OCI-LY3 (cell line): Measurements from ENCODE around the gene MFSD6.
"Not testable (repeated sequence)": the region's sequence is repeated elsewhere in the genome, so short reads cannot be mapped to it uniquely, and the experiment has no call there.

Experiments
- H2AFZ ChIP-seq: fragments of 200-600, 300-600 bp; shearing (Covaris generic); 2 replicates; pipeline ENCODE4 v1.6.0; 2014; ENCODE audit warnings: antibody characterized with exemption, low read depth, low read length
- H3K27ac ChIP-seq: fragments of 200-600, 300-600 bp; sonication (generic); 2 replicates; pipeline ENCODE4 v1.5.1; 2014; ENCODE audit warnings: mild to moderate bottlenecking, low read length, moderate library complexity, mixed read lengths
- H3K27me3 ChIP-seq: fragments of 200-600, 300-600 bp; sonication (generic); 2 replicates; pipeline ENCODE4 v1.6.1; 2014; ENCODE audit warnings: low read depth, low read length, mixed read lengths
- H3K36me3 ChIP-seq: fragments of 200-600, 300-600 bp; sonication (generic); replicated peaks from 2 replicates; pipeline ENCODE3; 2014; ENCODE audit warnings: low read depth, low read length, mixed read lengths
- H3K4me1 ChIP-seq: fragments of 300-600, 200-600 bp; sonication (generic); 2 replicates; pipeline ENCODE4 v1.6.1; 2014; ENCODE audit warnings: low read length, mixed read lengths
- H3K4me2 ChIP-seq: fragments of 200-600, 300-600 bp; sonication (generic); 2 replicates; pipeline ENCODE4 v1.6.1; 2014; ENCODE audit warnings: low read length, mixed read lengths
- H3K4me3 ChIP-seq: fragments of 300-600, 200-600 bp; sonication (generic); 2 replicates; pipeline ENCODE4 v1.5.1; 2014; ENCODE audit warnings: antibody characterized with exemption, mild to moderate bottlenecking, low read length, moderate library complexity
- H3K79me2 ChIP-seq: fragments of 300-600, 200-600 bp; shearing (Covaris generic); 2 replicates; pipeline ENCODE4 v1.6.1; 2014; ENCODE audit warnings: mild to moderate bottlenecking, low read length, mixed read lengths
- H3K9ac ChIP-seq: fragments of 300-600, 200-600 bp; shearing (Covaris generic); 2 replicates; pipeline ENCODE4 v1.6.0; 2014; ENCODE audit warnings: mild to moderate bottlenecking, low read length, moderate library complexity
- H3K9me3 ChIP-seq: fragments of 200-600, 300-600 bp; shearing (Covaris generic); 2 replicates; pipeline ENCODE4 v1.6.1; 2014; ENCODE audit warnings: low read length, mixed read lengths; ENCODE audit not compliant: insufficient read depth
- H4K20me1 ChIP-seq: fragments of 200-600, 300-600 bp; sonication (generic); 2 replicates; pipeline ENCODE4 v1.6.1; 2016; ENCODE audit warnings: low read length, mixed read lengths; ENCODE audit not compliant: insufficient read depth
- CTCF ChIP-seq: fragments of 200-600, 300-600 bp; sonication (generic); IDR thresholded peaks from 2 replicates; pipeline ENCODE4 v1.5.1; 2014; ENCODE audit warnings: antibody characterized with exemption, low read length, low read depth
- EZH2phosphoT487 ChIP-seq: fragments of 200-600 bp; shearing (Covaris generic); IDR thresholded peaks from 2 replicates; pipeline ENCODE4 v1.6.1; 2018; ENCODE audit warnings: antibody characterized with exemption, mixed run types, low read depth

The MFSD6 gene

DNA sequence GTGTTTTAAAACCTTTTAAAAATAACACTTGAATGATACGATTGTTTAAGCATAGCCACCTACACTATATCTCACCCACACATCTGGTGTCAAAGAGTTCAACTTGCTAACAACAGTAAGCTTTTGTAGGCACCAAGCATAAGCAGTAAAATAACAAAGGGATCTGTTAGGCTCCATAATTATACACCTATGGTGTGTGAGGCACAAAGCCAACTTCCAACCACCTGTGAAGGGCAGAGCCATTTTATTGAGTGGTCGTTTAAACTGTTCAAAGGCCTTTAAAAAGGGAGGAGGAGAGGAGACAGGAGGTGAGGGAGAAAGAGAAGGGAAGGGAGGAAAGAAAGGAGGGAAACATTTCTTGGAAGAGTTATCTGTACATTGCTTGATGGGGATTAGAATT, 98.5 kb downstream of the MFSD6 start:
- Histone ChIP-seq H3K4me3 (no peak overlapping the region), H2AFZ (no peak overlapping the region), H4K20me1 (no peaks in the 10 kb centered on the region), H3K4me2 (no peak overlapping the region), H3K4me1 (no peaks in the 10 kb centered on the region), H3K36me3 (peaks cover 18% of the 10 kb centered on the region), H3K9me3 (no peaks in the 10 kb centered on the region), H3K9ac (no peak overlapping the region), H3K27me3 (no peaks in the 10 kb centered on the region), H3K27ac (no peak overlapping the region), H3K79me2 (no peaks in the 10 kb centered on the region)
- TF ChIP-seq CTCF (no peak), EZH2phosphoT487 (no peak)

DNA sequence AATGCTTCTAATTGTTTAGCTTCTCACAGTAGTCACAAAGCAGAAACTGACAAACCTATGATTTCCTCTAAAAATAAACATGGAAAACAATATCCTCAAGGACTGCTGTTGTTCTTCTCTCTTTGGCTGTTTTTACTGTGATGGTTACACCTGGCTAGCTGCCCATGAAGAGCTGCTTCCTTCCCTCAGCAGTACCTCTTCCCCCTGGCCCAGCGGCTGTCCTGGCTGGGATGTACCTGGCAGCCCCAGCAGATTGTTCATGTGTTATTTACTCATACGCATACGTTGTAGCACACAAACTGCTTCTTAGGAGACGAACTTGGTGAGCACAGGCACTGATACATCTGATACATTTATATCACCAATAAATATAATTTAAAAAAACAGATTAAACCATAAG, 99.0 kb downstream of the MFSD6 start:
- H3K79me2 ChIP-seq, result no peaks in the 10 kb centered on the region
- H3K9ac ChIP-seq, result no peak overlapping the region
- no peaks in the 10 kb centered on the region for H3K4me1 ChIP-seq
- TF ChIP-seq CTCF, result no peak
- TF ChIP-seq EZH2phosphoT487, result no peak
- no peaks in the 10 kb centered on the region for H3K9me3 ChIP-seq
- no peak overlapping the region for H3K27ac ChIP-seq
- peaks cover 18% of the 10 kb centered on the region for H3K36me3 ChIP-seq
- H3K27me3 ChIP-seq, result no peaks in the 10 kb centered on the region
- H2AFZ ChIP-seq, result no peak overlapping the region
- H3K4me2 ChIP-seq, result no peak overlapping the region
- H3K4me3 ChIP-seq, result no peak overlapping the region
- no peaks in the 10 kb centered on the region for H4K20me1 ChIP-seq

DNA sequence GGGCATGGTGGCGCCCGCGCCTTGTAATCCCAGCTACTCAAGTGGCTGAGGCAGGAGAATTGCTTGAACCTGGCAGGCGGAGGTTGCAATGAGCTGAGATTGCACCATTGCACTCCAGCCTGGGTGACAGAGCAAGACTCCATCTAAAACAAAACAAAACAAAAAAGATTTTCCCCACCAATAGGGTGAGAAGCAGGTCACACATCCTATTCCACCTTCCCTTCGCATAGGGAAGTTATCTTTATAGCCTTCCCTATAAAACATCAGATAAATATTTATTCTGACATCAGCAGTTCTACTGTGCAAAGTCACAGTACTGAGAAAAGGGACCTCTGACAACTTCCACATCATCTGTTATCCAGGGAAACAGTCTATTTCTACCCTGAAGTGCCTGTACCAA, 101.7 kb downstream of the MFSD6 start:
- not testable (repeated sequence) for H3K4me3 ChIP-seq, H3K9me3 ChIP-seq, H3K4me1 ChIP-seq, H4K20me1 ChIP-seq, H2AFZ ChIP-seq, H3K27ac ChIP-seq, H3K79me2 ChIP-seq, H3K4me2 ChIP-seq, H3K9ac ChIP-seq, H3K27me3 ChIP-seq
- H3K36me3 ChIP-seq, result peaks cover 21% of the 10 kb centered on the region

GRCh38 chr2:190511104-190511503, 102.9 kb downstream of the MFSD6 start:
- Histone ChIP-seq H3K4me1 (no peaks in the 10 kb centered on the region), H3K27ac (no peak overlapping the region), H3K36me3 (peaks cover 21% of the 10 kb centered on the region), H3K27me3 (no peaks in the 10 kb centered on the region), H4K20me1 (no peaks in the 10 kb centered on the region; the same call in 1 of the 2 replicates), H3K4me2 (no peak overlapping the region), H3K9ac (no peak overlapping the region), H3K4me3 (no peak overlapping the region), H3K79me2 (no peaks in the 10 kb centered on the region), H3K9me3 (no peaks in the 10 kb centered on the region), H2AFZ (no peak overlapping the region)
- TF ChIP-seq CTCF (peak; percentile 34; the same call in 1 of the 2 replicates), EZH2phosphoT487 (no peak)
